Measurements from ENCODE around the gene DPPA5.

- no peak for TF ChIP-seq CTCF (IDR thresholded peaks at IDR 0.05)
- no peak for TF ChIP-seq POLR2A (IDR thresholded peaks at IDR 0.05)
Observed at GRCh38 chr6:73364549-73364948, 10.5 kb upstream of the DPPA5 start.
